Panc1 (cell line): ENCODE results near the gene UTRN. TPM values are rescaled to one million over a fixed set of nuclear protein-coding genes. Genes with fewer than 3 reads are reported as not detected.

Experiments used
- ATAC-seq: fragments of 200-7000 bp; cut with Tn5 transposase; 2 replicates; pipeline ENCODE4 v1.9.1; 2020; ENCODE audit warnings: mild to moderate bottlenecking, moderate library complexity
- BruUV-seq: library from RNA; stranded (reverse); fragments of 400-500 nt; replicated peaks from 2 replicates; lab custom pipeline; 2021; lab: Mats Ljungman, UMichigan
- CTCF ChIA-PET: fragments of 300-600 bp; sonication (Branson Sonifier 250); formaldehyde crosslinking; loops from one replicate; lab custom pipeline; 2022; ENCODE audit warnings: antibody characterized with exemption; lab: Charles Lee
- POLR2A ChIA-PET: fragments of 300-600 bp; sonication (Branson Sonifier 250); formaldehyde crosslinking; loops from one replicate; lab custom pipeline; 2022; ENCODE audit warnings: antibody characterized with exemption; lab: Charles Lee
- DNase-seq: peaks from one replicate; pipeline ENCODE4 v3.0.0-alpha.2; 2010; ENCODE audit warnings: low read depth, low spot score
- H3K27ac ChIP-seq: 2 replicates; pipeline ENCODE4 v1.5.1; 2011; ENCODE audit warnings: mild to moderate bottlenecking, low read length, inconsistent platforms
- H3K27me3 ChIP-seq: fragments of 200-500 bp; sonication (Bioruptor generic); 2 replicates; pipeline ENCODE4 v1.6.0; 2014; ENCODE audit warnings: low read length, inconsistent platforms; ENCODE audit not compliant: control insufficient read depth, insufficient read depth
- H3K36me3 ChIP-seq: fragments of 200-500 bp; sonication (Bioruptor generic); 2 replicates; pipeline ENCODE4 v1.5.1; 2014; ENCODE audit warnings: inconsistent platforms, mild to moderate bottlenecking, low read length, moderate library complexity; ENCODE audit not compliant: control insufficient read depth, insufficient read depth
- H3K4me1 ChIP-seq: 2 replicates; pipeline ENCODE4 v1.5.1; 2011; ENCODE audit warnings: inconsistent platforms, mild to moderate bottlenecking, low read length, moderate library complexity; ENCODE audit not compliant: control insufficient read depth, insufficient read depth
- H3K4me3 ChIP-seq, 2 experiments: 2 replicates each; pipeline ENCODE4 v1.5.1; 2011 to 2012; ENCODE audit warnings: low read depth in 2 of 2, low read length in 2 of 2, mild to moderate bottlenecking in 2 of 2, inconsistent platforms in 1 of 2, moderate library complexity in 1 of 2
- H3K9me3 ChIP-seq: fragments of 200-500 bp; sonication (Bioruptor generic); 2 replicates; pipeline ENCODE4 v1.5.1; 2014; ENCODE audit warnings: low read depth, mild to moderate bottlenecking, inconsistent platforms, low read length, moderate library complexity; ENCODE audit not compliant: control insufficient read depth, insufficient read depth
- CTCF ChIP-seq: fragments of 450-650 bp; IDR thresholded peaks from 2 replicates; pipeline ENCODE4 v1.5.1; 2017; ENCODE audit warnings: mild to moderate bottlenecking
- POLR2AphosphoS5 ChIP-seq: IDR thresholded peaks from 2 replicates; pipeline ENCODE4 v1.6.1; 2012; ENCODE audit warnings: mild to moderate bottlenecking, low read depth, low read length, moderate library complexity
- SIN3A ChIP-seq: IDR thresholded peaks from 2 replicates; pipeline ENCODE4 v1.6.1; 2012; ENCODE audit warnings: low read depth, mild to moderate bottlenecking, low read length, moderate library complexity, borderline replicate concordance; ENCODE audit not compliant: insufficient read depth
- TCF7L2 ChIP-seq: IDR thresholded peaks from 2 replicates; pipeline ENCODE4 v1.6.1; 2011; ENCODE audit warnings: mild to moderate bottlenecking, low read depth, low read length, inconsistent platforms
- in situ Hi-C: cut with HindIII; loops from 2 replicates; pipeline ENCODE4 v1.10.0; 2016; ENCODE audit warnings: low sequenced_read_pairs, low pct_unique_long_range_greater_than_20kb
- intact Hi-C: fragments of 100-400 bp; cut with micrococcal nuclease; formaldehyde crosslinking; loops from one replicate; pipeline ENCODE4 v1.10.0; 2022; ENCODE audit not compliant: unreplicated experiment
- total RNA-seq: library from RNA; stranded (reverse); gene quantifications from one replicate; pipeline ENCODE4 v1.2.1, GENCODE V29; 2021; ENCODE audit not compliant: unreplicated experiment
- TF ChIP-seq, protein P1 (sequence below), 2 experiments: IDR thresholded peaks; 2 replicates each; pipeline ENCODE4 v1.6.1; 2011 to 2012; ENCODE audit warnings: low read depth in 2 of 2, control low read depth in 1 of 2, low read length in 1 of 2, mild to moderate bottlenecking in 1 of 2, moderate library complexity in 1 of 2; ENCODE audit not compliant: insufficient read depth in 1 of 2

The UTRN gene
- total RNA-seq, 1 experiment from 2014 or later = 122 TPM

GRCh38 chr6:144326393-144326792 is 41.3 kb downstream of the UTRN start:
- POLR2A ChIA-PET = no interaction called here
- CTCF ChIA-PET = no interaction called here
- Histone ChIP-seq H3K27me3 (no peaks in the 10 kb centered on the region), H3K4me1 (peaks cover 16% of the 10 kb centered on the region), H3K36me3 (no peaks in the 10 kb centered on the region), H3K4me3 (no peak overlapping the region), H3K9me3 (no peaks in the 10 kb centered on the region), H3K27ac (no peak overlapping the region)
- DNase-seq (no peak), ATAC-seq (no peak)
- BruUV-seq = no TSS peak
- intact Hi-C loops = no loop called here
- in situ Hi-C loops = no loop called here
- TF ChIP-seq TCF7L2 (no peak), SIN3A (no peak), CTCF (no peak), POLR2AphosphoS5 (no peak)
- TF ChIP-seq, protein P1, sequence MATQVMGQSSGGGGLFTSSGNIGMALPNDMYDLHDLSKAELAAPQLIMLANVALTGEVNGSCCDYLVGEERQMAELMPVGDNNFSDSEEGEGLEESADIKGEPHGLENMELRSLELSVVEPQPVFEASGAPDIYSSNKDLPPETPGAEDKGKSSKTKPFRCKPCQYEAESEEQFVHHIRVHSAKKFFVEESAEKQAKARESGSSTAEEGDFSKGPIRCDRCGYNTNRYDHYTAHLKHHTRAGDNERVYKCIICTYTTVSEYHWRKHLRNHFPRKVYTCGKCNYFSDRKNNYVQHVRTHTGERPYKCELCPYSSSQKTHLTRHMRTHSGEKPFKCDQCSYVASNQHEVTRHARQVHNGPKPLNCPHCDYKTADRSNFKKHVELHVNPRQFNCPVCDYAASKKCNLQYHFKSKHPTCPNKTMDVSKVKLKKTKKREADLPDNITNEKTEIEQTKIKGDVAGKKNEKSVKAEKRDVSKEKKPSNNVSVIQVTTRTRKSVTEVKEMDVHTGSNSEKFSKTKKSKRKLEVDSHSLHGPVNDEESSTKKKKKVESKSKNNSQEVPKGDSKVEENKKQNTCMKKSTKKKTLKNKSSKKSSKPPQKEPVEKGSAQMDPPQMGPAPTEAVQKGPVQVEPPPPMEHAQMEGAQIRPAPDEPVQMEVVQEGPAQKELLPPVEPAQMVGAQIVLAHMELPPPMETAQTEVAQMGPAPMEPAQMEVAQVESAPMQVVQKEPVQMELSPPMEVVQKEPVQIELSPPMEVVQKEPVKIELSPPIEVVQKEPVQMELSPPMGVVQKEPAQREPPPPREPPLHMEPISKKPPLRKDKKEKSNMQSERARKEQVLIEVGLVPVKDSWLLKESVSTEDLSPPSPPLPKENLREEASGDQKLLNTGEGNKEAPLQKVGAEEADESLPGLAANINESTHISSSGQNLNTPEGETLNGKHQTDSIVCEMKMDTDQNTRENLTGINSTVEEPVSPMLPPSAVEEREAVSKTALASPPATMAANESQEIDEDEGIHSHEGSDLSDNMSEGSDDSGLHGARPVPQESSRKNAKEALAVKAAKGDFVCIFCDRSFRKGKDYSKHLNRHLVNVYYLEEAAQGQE (IDR thresholded peaks at IDR 0.05; ENCODE audit: insufficient read depth in 1 of 2, low read depth in 2 of 2, low read length in 1 of 2) = no peak

- intact Hi-C loops (no loop called here), in situ Hi-C loops (no loop called here)
- peak; percentile 19; the same call in 1 of the 2 replicates for ATAC-seq
- Histone ChIP-seq H3K27me3 (no peaks in the 10 kb centered on the region), H3K4me1 (peaks cover 16% of the 10 kb centered on the region), H3K9me3 (no peaks in the 10 kb centered on the region), H3K27ac (no peak overlapping the region), H3K4me3 (no peak overlapping the region), H3K36me3 (no peaks in the 10 kb centered on the region)
- CTCF ChIA-PET = no interaction called here
- no peak for DNase-seq
- no peak for TF ChIP-seq CTCF
- no peak for TF ChIP-seq SIN3A
- TF ChIP-seq, protein P1 (IDR thresholded peaks at IDR 0.05; ENCODE audit: insufficient read depth in 1 of 2, low read depth in 2 of 2, low read length in 1 of 2) = no peak
- no peak for TF ChIP-seq POLR2AphosphoS5
- no peak for TF ChIP-seq TCF7L2
- POLR2A ChIA-PET = no interaction called here
- no TSS peak for BruUV-seq
Measured at GRCh38 chr6:144327081-144327480, 41.9 kb downstream of the UTRN start.
